A673 (cell line): Measurements from ENCODE around the gene ATP9A. TPM values are rescaled to one million over a fixed set of nuclear protein-coding genes. Genes with fewer than 3 reads are reported as not detected.

Source experiments
- BruUV-seq: library from RNA; stranded (reverse); fragments of 400-500 nt; replicated peaks from 2 replicates; lab custom pipeline; 2021; lab: Mats Ljungman, UMichigan
- CTCF ChIA-PET: fragments of 300-600 bp; sonication (Branson Sonifier 250); formaldehyde crosslinking; loops from one replicate; lab custom pipeline; 2022; ENCODE audit warnings: antibody characterized with exemption; lab: Charles Lee
- POLR2A ChIA-PET: fragments of 300-600 bp; sonication (Branson Sonifier 250); formaldehyde crosslinking; loops from one replicate; lab custom pipeline; 2022; ENCODE audit warnings: antibody characterized with exemption; ENCODE audit not compliant: low non-redundant PET; lab: Charles Lee
- DNase-seq: peaks from one replicate; pipeline ENCODE4 v3.0.0-alpha.2; 2015; ENCODE audit warnings: low spot score
- H3K27ac ChIP-seq: fragments of 200-600 bp; sonication (generic); 2 replicates; pipeline ENCODE4 v1.5.1; 2016; ENCODE audit warnings: mixed run types, low read depth, mild to moderate bottlenecking, mixed read lengths, antibody characterized with exemption, low read length; ENCODE audit not compliant: poor library complexity, severe bottlenecking
- H3K27me3 ChIP-seq: fragments of 200-600 bp; sonication (generic); replicated peaks from 2 replicates; pipeline ENCODE4 v1.6.1; 2017; ENCODE audit warnings: mixed run types, low read depth, mild to moderate bottlenecking, mixed read lengths, antibody characterized with exemption, low read length; ENCODE audit not compliant: insufficient read depth, poor library complexity
- H3K36me3 ChIP-seq: fragments of 200-600 bp; sonication (generic); 2 replicates; pipeline ENCODE4 v1.6.1; 2016; ENCODE audit warnings: mixed run types, mild to moderate bottlenecking, mixed read lengths, antibody characterized with exemption, low read length; ENCODE audit not compliant: insufficient read depth, poor library complexity, severe bottlenecking
- H3K4me1 ChIP-seq: fragments of 200-600 bp; sonication (generic); 2 replicates; pipeline ENCODE4 v1.6.1; 2017; ENCODE audit warnings: mixed run types, mild to moderate bottlenecking, mixed read lengths, antibody characterized with exemption, low read length; ENCODE audit not compliant: insufficient read depth, poor library complexity, severe bottlenecking
- H3K4me3 ChIP-seq: fragments of 200-600 bp; sonication (generic); 2 replicates; pipeline ENCODE4 v1.5.1; 2016; ENCODE audit warnings: low read depth, mixed run types, mild to moderate bottlenecking, mixed read lengths, low read length; ENCODE audit not compliant: poor library complexity, severe bottlenecking
- H3K9me3 ChIP-seq: fragments of 200-600 bp; sonication (generic); 2 replicates; pipeline ENCODE4 v1.6.1; 2016; ENCODE audit warnings: mixed run types, low read depth, mild to moderate bottlenecking, mixed read lengths, antibody characterized with exemption, low read length; ENCODE audit not compliant: poor library complexity, severe bottlenecking
- CTCF ChIP-seq: fragments of 300-800, 200-600 bp; sonication (generic); conservative IDR thresholded peaks from 2 replicates; pipeline ENCODE4 v1.5.1; 2017; ENCODE audit warnings: low read depth, mild to moderate bottlenecking, antibody characterized with exemption, low read length, moderate library complexity, mixed read lengths
- EZH2 ChIP-seq: fragments of 200-600 bp; sonication (generic); IDR thresholded peaks from 2 replicates; pipeline ENCODE4 v1.6.1; 2017; ENCODE audit warnings: borderline replicate concordance, low read depth, mild to moderate bottlenecking, mixed read lengths, antibody characterized with exemption, low read length; ENCODE audit not compliant: poor library complexity, severe bottlenecking
- intact Hi-C: fragments of 100-400 bp; cut with micrococcal nuclease; formaldehyde crosslinking; loops from one replicate; pipeline ENCODE4 v1.10.0; 2022; ENCODE audit not compliant: unreplicated experiment
- total RNA-seq: library from RNA; stranded (reverse); gene quantifications from 2 replicates; pipeline ENCODE4 v1.2.3, GENCODE V29; 2021

ATP9A gene
- total RNA-seq, 1 experiment from 2014 or later = 31.2 TPM

DNA sequence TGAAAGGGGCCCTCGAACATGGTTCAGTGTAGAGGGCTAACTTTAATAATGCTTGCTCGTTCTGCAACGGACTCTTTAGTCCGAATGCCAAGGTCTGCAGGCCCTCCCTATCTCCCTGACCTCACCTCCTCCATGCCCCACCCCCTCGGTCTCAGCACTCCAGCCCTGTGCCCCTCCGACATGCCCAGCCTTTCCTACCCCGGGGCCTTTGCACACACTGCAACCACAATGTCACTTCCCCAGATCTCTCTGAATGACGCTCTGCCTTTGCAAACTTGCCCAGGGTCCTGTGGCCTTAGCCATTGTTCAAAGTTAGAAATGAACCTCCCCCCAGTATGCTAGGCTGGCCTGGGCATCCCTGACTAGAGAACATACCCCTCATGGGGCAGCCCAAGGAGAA, 175.6 kb downstream of the ATP9A start:
- ChIA-PET POLR2A (no interaction called here), CTCF (no interaction called here)
- no TSS peak for BruUV-seq
- H3K4me1 ChIP-seq = peaks cover 13% of the 10 kb centered on the region
- no peak overlapping the region for H3K27ac ChIP-seq
- H3K27me3 ChIP-seq = no peaks in the 10 kb centered on the region
- intact Hi-C loops = loop anchor here (10.0 kb wide), 2 partner anchors 178 to 608 kb away; no protein-coding TSS in a partner anchor
- no peaks in the 10 kb centered on the region for H3K9me3 ChIP-seq
- no peaks in the 10 kb centered on the region for H3K36me3 ChIP-seq
- no peak for DNase-seq
- TF ChIP-seq CTCF (no peak), EZH2 (no peak)
- H3K4me3 ChIP-seq = no peak overlapping the region

DNA sequence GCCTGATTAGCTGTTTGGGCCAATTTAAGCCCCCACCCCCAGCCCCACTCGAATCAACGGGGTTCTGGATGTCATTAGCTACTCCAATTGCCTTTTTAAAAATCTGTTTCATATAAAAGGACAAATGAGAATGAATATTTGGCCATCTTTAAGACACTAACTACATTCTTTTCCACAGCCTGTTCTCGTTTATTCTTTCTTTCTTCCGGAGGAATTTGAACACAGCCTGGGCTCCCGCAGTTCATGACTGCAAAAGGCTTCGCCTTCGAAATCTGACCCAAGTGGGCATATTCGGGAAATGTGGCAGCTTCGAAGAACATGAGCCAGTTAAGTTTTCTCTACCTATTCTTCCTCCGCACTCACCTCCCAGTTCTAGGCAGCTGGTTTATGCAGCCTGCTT, 176.3 kb downstream of the ATP9A start:
- intact Hi-C loops = loop anchor here (10.0 kb wide), 2 partner anchors 177 to 607 kb away; no protein-coding TSS in a partner anchor
- CTCF ChIA-PET = no interaction called here
- no peaks in the 10 kb centered on the region for H3K9me3 ChIP-seq
- no peaks in the 10 kb centered on the region for H3K27me3 ChIP-seq
- H3K4me3 ChIP-seq = no peak overlapping the region
- H3K27ac ChIP-seq = no peak overlapping the region
- DNase-seq = no peak
- BruUV-seq = no TSS peak
- no peak for TF ChIP-seq CTCF
- TF ChIP-seq EZH2 = no peak
- POLR2A ChIA-PET = no interaction called here
- H3K4me1 ChIP-seq = peaks cover 13% of the 10 kb centered on the region
- no peaks in the 10 kb centered on the region for H3K36me3 ChIP-seq

DNA sequence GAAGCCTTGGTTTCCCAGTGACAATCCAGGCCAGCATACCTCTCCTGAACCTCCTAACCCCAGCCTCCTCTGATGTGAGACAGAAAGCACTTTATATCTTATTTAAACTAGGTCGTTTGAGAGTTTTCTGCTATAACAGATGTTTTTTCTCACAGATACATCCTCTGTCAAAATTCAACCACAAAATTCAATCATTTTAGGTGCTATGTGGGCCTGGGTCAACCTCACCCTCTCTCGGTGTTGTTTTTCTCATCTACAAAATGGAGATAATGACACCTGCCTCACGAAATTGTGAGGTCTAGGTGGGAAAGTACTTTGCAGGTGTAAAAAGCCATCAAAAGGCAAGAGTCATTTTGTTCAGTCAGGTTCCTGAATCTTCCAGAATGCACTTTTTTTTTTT, 179.4 kb downstream of the ATP9A start:
- intact Hi-C loops = no loop called here
- H3K27ac ChIP-seq = no peak overlapping the region
- TF ChIP-seq EZH2 (no peak), CTCF (no peak)
- DNase-seq = no peak
- H3K27me3 ChIP-seq = no peaks in the 10 kb centered on the region
- no TSS peak for BruUV-seq
- H3K4me3 ChIP-seq = no peak overlapping the region
- no peaks in the 10 kb centered on the region for H3K9me3 ChIP-seq
- no peaks in the 10 kb centered on the region for H3K36me3 ChIP-seq
- CTCF ChIA-PET = no interaction called here
- POLR2A ChIA-PET = no interaction called here
- H3K4me1 ChIP-seq = no peaks in the 10 kb centered on the region
